Erythroblast (primary cell): Measurements from ENCODE around the gene PTGS1.

Experiments used
- GATA1 ChIP-seq: IDR thresholded peaks from 2 replicates; pipeline ENCODE4 v1.6.1; 2011; ENCODE audit warnings: low read depth, mild to moderate bottlenecking, control low read depth, low read length, moderate library complexity
- POLR2A ChIP-seq: IDR thresholded peaks from 2 replicates; pipeline ENCODE4 v1.6.1; 2011; ENCODE audit warnings: mild to moderate bottlenecking, low read length

GRCh38 chr9:122380293-122380692 lies 9.5 kb downstream of the PTGS1 start:
- TF ChIP-seq POLR2A (no peak), GATA1 (no peak)
